HL-60 (cell line): ENCODE measurements around the gene PSMB7.

ENCODE experiments used
- DNase-seq, 2 experiments: peaks; one replicate each; pipeline ENCODE4 v3.0.0-alpha.2; 2010 to 2020; ENCODE audit warnings: low read depth in 1 of 2, low spot score in 1 of 2
- H3K27ac ChIP-seq: fragments of 250-450 bp; sonication (Bioruptor Pico); replicated peaks from 2 replicates; pipeline ENCODE4 v1.5.1; 2020; ENCODE audit warnings: mild to moderate bottlenecking, moderate library complexity
- H3K27me3 ChIP-seq: fragments of 250-450 bp; sonication (Bioruptor Pico); 2 replicates; pipeline ENCODE4 v1.5.1; 2021; ENCODE audit warnings: mild to moderate bottlenecking, moderate library complexity; ENCODE audit not compliant: insufficient read depth, poor library complexity, severe bottlenecking
- H3K4me3 ChIP-seq: replicated peaks from 2 replicates; pipeline ENCODE4 v1.5.1; 2011; ENCODE audit warnings: mild to moderate bottlenecking, control low read depth, low read length; ENCODE audit not compliant: insufficient read depth
- GABPA ChIP-seq: IDR thresholded peaks from 2 replicates; pipeline ENCODE4 v1.6.1; 2012; ENCODE audit warnings: low read depth
- POLR2AphosphoS5 ChIP-seq: IDR thresholded peaks from 2 replicates; pipeline ENCODE4 v1.6.1; 2012; ENCODE audit warnings: low read depth
- SPI1 ChIP-seq: IDR thresholded peaks from 2 replicates; pipeline ENCODE4 v1.6.1; 2012; ENCODE audit warnings: low read depth, mild to moderate bottlenecking, borderline replicate concordance
- TF ChIP-seq, protein P1 (sequence below): IDR thresholded peaks from one replicate; pipeline ENCODE4 v1.5.1; 2011; ENCODE audit warnings: low read length, control low read depth, inconsistent platforms; ENCODE audit not compliant: insufficient read depth
- TF ChIP-seq, protein P2 (sequence below): IDR thresholded peaks from 2 replicates; pipeline ENCODE4 v1.6.1; 2012; ENCODE audit warnings: low read depth; ENCODE audit not compliant: insufficient replicate concordance

PSMB7 gene

DNA sequence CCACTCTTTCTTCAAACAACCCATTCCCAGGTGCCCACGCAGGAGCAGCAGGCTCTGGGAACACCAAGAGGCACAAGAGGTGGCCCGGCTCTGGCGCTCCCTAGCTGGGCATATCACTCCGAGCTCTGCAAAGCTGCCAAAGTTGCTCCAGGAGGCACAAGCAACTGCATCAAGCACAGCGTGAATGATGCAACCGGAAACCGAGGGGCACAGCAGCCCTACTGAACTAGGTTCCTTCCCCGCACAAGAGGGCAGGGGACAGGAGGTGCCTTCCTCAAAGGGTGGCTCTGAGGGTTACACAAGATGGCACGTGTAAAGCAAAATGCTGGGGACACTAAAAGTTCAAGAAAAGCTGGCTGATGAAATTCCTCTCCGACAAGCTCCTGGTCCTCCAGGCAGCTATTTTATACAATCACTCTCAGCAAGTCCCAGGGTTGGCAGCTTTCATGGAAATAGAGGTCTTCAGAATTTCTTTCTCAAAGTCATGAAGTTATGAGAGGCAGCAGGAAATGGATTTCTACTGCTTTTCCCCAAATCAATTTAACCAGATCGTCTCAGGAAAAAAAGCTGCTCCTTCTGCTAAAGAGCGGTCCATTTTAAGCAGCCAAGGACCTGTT lies 22.9 kb downstream of the PSMB7 start:
- Histone ChIP-seq H3K27me3 (no peaks in the 10 kb centered on the region), H3K27ac (peak overlapping the region; percentile 98), H3K4me3 (no peak overlapping the region)
- peak; percentile 97 for TF ChIP-seq POLR2AphosphoS5
- TF ChIP-seq, protein P1, sequence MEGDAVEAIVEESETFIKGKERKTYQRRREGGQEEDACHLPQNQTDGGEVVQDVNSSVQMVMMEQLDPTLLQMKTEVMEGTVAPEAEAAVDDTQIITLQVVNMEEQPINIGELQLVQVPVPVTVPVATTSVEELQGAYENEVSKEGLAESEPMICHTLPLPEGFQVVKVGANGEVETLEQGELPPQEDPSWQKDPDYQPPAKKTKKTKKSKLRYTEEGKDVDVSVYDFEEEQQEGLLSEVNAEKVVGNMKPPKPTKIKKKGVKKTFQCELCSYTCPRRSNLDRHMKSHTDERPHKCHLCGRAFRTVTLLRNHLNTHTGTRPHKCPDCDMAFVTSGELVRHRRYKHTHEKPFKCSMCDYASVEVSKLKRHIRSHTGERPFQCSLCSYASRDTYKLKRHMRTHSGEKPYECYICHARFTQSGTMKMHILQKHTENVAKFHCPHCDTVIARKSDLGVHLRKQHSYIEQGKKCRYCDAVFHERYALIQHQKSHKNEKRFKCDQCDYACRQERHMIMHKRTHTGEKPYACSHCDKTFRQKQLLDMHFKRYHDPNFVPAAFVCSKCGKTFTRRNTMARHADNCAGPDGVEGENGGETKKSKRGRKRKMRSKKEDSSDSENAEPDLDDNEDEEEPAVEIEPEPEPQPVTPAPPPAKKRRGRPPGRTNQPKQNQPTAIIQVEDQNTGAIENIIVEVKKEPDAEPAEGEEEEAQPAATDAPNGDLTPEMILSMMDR, result no peak
- TF ChIP-seq SPI1, result peak; percentile 76; the same call in 1 of the 2 replicates
- peak; percentile 90 for TF ChIP-seq GABPA
- TF ChIP-seq, protein P2, sequence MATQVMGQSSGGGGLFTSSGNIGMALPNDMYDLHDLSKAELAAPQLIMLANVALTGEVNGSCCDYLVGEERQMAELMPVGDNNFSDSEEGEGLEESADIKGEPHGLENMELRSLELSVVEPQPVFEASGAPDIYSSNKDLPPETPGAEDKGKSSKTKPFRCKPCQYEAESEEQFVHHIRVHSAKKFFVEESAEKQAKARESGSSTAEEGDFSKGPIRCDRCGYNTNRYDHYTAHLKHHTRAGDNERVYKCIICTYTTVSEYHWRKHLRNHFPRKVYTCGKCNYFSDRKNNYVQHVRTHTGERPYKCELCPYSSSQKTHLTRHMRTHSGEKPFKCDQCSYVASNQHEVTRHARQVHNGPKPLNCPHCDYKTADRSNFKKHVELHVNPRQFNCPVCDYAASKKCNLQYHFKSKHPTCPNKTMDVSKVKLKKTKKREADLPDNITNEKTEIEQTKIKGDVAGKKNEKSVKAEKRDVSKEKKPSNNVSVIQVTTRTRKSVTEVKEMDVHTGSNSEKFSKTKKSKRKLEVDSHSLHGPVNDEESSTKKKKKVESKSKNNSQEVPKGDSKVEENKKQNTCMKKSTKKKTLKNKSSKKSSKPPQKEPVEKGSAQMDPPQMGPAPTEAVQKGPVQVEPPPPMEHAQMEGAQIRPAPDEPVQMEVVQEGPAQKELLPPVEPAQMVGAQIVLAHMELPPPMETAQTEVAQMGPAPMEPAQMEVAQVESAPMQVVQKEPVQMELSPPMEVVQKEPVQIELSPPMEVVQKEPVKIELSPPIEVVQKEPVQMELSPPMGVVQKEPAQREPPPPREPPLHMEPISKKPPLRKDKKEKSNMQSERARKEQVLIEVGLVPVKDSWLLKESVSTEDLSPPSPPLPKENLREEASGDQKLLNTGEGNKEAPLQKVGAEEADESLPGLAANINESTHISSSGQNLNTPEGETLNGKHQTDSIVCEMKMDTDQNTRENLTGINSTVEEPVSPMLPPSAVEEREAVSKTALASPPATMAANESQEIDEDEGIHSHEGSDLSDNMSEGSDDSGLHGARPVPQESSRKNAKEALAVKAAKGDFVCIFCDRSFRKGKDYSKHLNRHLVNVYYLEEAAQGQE, result peak; percentile 71
- peak; percentile 99 to 100 for DNase-seq

DNA sequence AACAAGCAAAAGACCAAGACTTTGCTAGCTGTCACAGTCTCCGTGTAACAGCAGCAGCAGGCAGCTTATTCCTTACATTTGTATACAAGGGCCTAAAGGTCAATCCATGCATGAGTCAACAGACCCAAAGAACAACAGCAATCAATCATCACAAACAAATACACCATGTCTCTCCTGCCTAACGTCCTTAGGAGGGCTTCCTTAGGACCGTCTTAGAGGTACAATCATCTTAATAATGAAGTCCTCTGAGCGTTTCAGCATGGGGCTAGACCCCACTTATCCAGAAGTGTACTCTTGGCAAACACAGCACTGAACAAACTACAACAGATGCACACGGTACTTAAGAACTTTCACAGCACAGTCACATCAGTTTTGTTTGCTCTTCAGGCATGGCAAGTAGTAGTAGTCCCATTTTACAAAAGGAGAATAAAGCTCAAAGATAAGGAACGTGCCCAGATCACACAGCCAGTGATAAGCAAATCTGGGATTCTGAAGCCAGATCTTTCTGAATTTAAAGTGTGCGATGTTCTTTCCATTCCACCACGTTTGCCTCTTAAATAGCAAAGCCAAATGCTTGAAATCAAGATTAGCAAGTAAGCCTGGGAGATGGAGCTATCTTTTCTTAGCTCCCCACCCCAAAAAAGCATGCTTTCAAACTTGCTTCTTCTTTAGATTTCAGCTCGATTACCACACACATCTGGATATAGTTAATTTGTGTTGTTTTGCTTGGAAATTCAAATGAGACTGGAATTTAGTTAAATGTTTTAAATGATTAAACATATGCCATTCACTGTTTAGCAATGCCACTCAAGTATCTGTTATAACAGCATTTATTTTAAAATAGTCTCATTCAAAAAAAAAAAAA lies 24.2 kb downstream of the PSMB7 start:
- no peak for DNase-seq
- no peak for TF ChIP-seq SPI1
- no peak overlapping the region for H3K4me3 ChIP-seq
- H3K27ac ChIP-seq, result peak overlapping the region; percentile 98
- no peaks in the 10 kb centered on the region for H3K27me3 ChIP-seq

DNA sequence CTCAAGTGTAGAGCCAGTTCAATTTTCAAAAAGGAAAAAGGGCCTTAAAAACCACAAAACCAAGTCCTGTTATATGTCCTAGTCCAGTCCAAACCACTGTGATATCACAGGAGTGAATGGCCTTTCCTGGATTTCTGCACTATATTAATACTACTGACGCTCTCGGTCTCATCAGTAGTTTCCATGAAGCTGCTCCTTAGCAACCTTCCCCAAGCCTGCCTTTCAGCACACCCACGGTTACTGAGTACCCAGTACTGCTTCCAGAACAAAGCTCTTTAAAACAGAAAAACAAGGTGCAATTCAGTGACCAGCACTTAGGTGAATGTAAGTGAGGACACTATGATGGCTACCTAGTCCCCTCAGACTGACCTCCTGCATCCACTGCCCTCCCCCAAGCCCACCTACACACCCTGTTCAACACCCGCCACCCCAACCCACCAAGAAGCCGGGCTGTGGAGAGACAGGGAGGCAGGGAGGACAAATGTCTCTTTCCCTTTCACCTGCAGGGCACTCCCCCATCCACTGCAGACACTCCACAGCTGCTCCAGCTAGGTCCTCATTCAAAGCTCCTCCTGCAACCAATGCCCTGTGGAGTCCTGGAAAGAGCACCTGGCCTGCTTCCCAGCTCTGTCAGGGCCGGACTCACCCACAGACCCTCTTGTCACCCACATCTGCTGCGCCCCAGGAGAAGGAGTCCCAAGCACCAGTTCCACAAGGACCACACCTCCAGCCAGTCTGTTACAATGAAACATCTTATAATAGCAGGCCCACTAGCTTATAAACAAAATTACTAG lies 25.9 kb downstream of the PSMB7 start:
- Histone ChIP-seq H3K27ac (peak overlapping the region; percentile 98), H3K4me3 (no peak overlapping the region), H3K27me3 (no peaks in the 10 kb centered on the region)
- no peak for DNase-seq
- no peak for TF ChIP-seq POLR2AphosphoS5
- TF ChIP-seq, protein P2, result no peak
- TF ChIP-seq, protein P1, result no peak
- TF ChIP-seq SPI1, result no peak
- TF ChIP-seq GABPA, result no peak
